ENCODE measurements around the gene ZNF512B. TPM values are rescaled to one million over a fixed set of nuclear protein-coding genes. Genes with fewer than 3 reads are reported as not detected.

ZNF512B gene
- total RNA-seq, 2 donors from 2014 or later = 23.7 to 26.8 TPM

DNA sequence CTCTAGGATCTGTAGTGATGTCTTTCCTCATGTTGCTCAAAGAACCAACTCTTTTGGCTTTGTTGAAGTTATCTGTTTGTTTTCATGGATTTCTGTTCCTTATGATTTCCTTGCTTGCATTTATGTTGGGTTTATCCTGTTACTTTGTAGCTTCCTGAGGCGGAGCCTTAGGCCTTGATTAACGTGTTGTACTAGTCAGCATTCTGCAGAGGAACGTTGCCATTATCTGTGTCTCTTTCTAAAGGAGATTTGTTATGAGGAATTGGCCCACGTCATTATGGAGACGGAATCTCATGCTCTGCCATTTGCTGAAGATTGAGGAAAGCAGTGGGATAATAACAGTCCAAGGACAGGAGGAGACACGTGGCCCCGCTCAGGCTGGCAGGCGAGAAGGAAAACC, 43.4 kb downstream of the ZNF512B start:
- H3K27me3 ChIP-seq (ENCODE audit: control insufficient read depth, insufficient read depth, low read length, poor library complexity, severe bottlenecking) = no peaks in the 10 kb centered on the region
- H3K9me3 ChIP-seq (ENCODE audit: control insufficient read depth, low read length) = no peaks in the 10 kb centered on the region
- H3K36me3 ChIP-seq (ENCODE audit: control insufficient read depth, insufficient read depth, low read length) = peaks cover 35% of the 10 kb centered on the region
- H3K9me3 Mint-ChIP-seq = no peaks in the 10 kb centered on the region
- 93 to 94% methylated on average over 5 to 8 of the region's 8 CpGs for WGBS, 2 experiments (ENCODE audit: insufficient coverage in 1 of 2, insufficient read length in 1 of 2)
- peak overlapping the region; percentile 31 for H3K9ac ChIP-seq (ENCODE audit: extremely low read depth, low read length, poor library complexity, severe bottlenecking)
- DNase-seq = no peak
- peaks cover 13% of the 10 kb centered on the region for H3K4me1 Mint-ChIP-seq
- H3K4me1 ChIP-seq (ENCODE audit: control insufficient read depth, insufficient read depth, low read length) = peaks cover 4% of the 10 kb centered on the region
- peaks cover 50% of the 10 kb centered on the region for H3K36me3 Mint-ChIP-seq (ENCODE audit: low read depth)
- no peak overlapping the region for H3K4me3 ChIP-seq (ENCODE audit: low read length)
- H3K27ac ChIP-seq (ENCODE audit: low read depth, low read length) = no peak overlapping the region
- H3K27ac Mint-ChIP-seq = peak overlapping the region; percentile 84
- no peak overlapping the region for H3K4me3 Mint-ChIP-seq
- TF ChIP-seq, protein P1, sequence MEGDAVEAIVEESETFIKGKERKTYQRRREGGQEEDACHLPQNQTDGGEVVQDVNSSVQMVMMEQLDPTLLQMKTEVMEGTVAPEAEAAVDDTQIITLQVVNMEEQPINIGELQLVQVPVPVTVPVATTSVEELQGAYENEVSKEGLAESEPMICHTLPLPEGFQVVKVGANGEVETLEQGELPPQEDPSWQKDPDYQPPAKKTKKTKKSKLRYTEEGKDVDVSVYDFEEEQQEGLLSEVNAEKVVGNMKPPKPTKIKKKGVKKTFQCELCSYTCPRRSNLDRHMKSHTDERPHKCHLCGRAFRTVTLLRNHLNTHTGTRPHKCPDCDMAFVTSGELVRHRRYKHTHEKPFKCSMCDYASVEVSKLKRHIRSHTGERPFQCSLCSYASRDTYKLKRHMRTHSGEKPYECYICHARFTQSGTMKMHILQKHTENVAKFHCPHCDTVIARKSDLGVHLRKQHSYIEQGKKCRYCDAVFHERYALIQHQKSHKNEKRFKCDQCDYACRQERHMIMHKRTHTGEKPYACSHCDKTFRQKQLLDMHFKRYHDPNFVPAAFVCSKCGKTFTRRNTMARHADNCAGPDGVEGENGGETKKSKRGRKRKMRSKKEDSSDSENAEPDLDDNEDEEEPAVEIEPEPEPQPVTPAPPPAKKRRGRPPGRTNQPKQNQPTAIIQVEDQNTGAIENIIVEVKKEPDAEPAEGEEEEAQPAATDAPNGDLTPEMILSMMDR (conservative IDR thresholded peaks at IDR 0.05) = no peak
- no peaks in the 10 kb centered on the region for H3K27me3 Mint-ChIP-seq (ENCODE audit: insufficient read depth)

- Histone ChIP-seq H3K27me3 (ENCODE audit: control insufficient read depth, insufficient read depth, low read length, poor library complexity, severe bottlenecking) (no peaks in the 10 kb centered on the region), H3K4me3 (ENCODE audit: low read length) (no peak overlapping the region), H3K9me3 (ENCODE audit: control insufficient read depth, low read length) (no peaks in the 10 kb centered on the region), H3K36me3 (ENCODE audit: control insufficient read depth, insufficient read depth, low read length) (peaks cover 26% of the 10 kb centered on the region), H3K4me1 (ENCODE audit: control insufficient read depth, insufficient read depth, low read length) (peaks cover 4% of the 10 kb centered on the region), H3K9ac (ENCODE audit: extremely low read depth, low read length, poor library complexity, severe bottlenecking) (no peak overlapping the region), H3K27ac (ENCODE audit: low read depth, low read length) (no peak overlapping the region)
- Mint-ChIP-seq H3K4me1 (peaks cover 13% of the 10 kb centered on the region), H3K9me3 (no peaks in the 10 kb centered on the region), H3K27me3 (ENCODE audit: insufficient read depth) (no peaks in the 10 kb centered on the region), H3K36me3 (ENCODE audit: low read depth) (peaks cover 39% of the 10 kb centered on the region), H3K4me3 (no peak overlapping the region), H3K27ac (no peak overlapping the region)
- TF ChIP-seq, protein P1 (conservative IDR thresholded peaks at IDR 0.05) = no peak
- no peak for DNase-seq
- WGBS, 2 experiments (ENCODE audit: insufficient coverage in 1 of 2, insufficient read length in 1 of 2) = 92 to 94% methylated on average over 5 to 9 of the region's 9 CpGs
Observed at GRCh38 chr20:63924241-63924640, 45.5 kb downstream of the ZNF512B start.

- Mint-ChIP-seq H3K27ac (no peak overlapping the region), H3K36me3 (ENCODE audit: low read depth) (peaks cover 38% of the 10 kb centered on the region), H3K9me3 (no peaks in the 10 kb centered on the region), H3K4me1 (peaks cover 13% of the 10 kb centered on the region), H3K27me3 (ENCODE audit: insufficient read depth) (no peaks in the 10 kb centered on the region), H3K4me3 (no peak overlapping the region)
- Histone ChIP-seq H3K36me3 (ENCODE audit: control insufficient read depth, insufficient read depth, low read length) (peaks cover 20% of the 10 kb centered on the region), H3K9me3 (ENCODE audit: control insufficient read depth, low read length) (no peaks in the 10 kb centered on the region), H3K4me3 (ENCODE audit: low read length) (no peak overlapping the region), H3K27ac (ENCODE audit: low read depth, low read length) (no peak overlapping the region), H3K27me3 (ENCODE audit: control insufficient read depth, insufficient read depth, low read length, poor library complexity, severe bottlenecking) (no peaks in the 10 kb centered on the region), H3K9ac (ENCODE audit: extremely low read depth, low read length, poor library complexity, severe bottlenecking) (no peak overlapping the region), H3K4me1 (ENCODE audit: control insufficient read depth, insufficient read depth, low read length) (peaks cover 4% of the 10 kb centered on the region)
- TF ChIP-seq, protein P1 (conservative IDR thresholded peaks at IDR 0.05) = no peak
- no peak for DNase-seq
- 80 to 94% methylated on average over 2 to 5 of the region's 8 CpGs for WGBS, 2 experiments (ENCODE audit: insufficient coverage in 1 of 2, insufficient read length in 1 of 2)
Observed at GRCh38 chr20:63923651-63924050, 46.1 kb downstream of the ZNF512B start.

Measured in endodermal cell (in vitro differentiated cells).